Activated T-helper 9 cell treated with anti-CD3 and anti-CD28 coated beads, Interleukin-2, amount 50 U/mL, for 16 hours (primary cell): ENCODE data around the gene OR2G3.

Source experiments
- DNase-seq: peaks from one replicate; pipeline ENCODE4 v3.0.0-alpha.2; 2020; ENCODE audit warnings: low read depth

The OR2G3 gene

GRCh38 chr1:247605286-247605685 lies at the start of gene OR2G3:
OR2G3 (plus strand) TSS chr1:247605586; CDS start chr1:247605586, 0 bp downstream.
- no peak for DNase-seq

GRCh38 chr1:247557926-247558674 lies 47.3 kb upstream of the OR2G3 start:
- no peak for DNase-seq

- no peak for DNase-seq
Observed at GRCh38 chr1:247561711-247562110, 43.7 kb upstream of the OR2G3 start.

GRCh38 chr1:247562198-247562597 lies 43.2 kb upstream of the OR2G3 start:
- DNase-seq: no peak

- no peak for DNase-seq
Observed at GRCh38 chr1:247574236-247574635, 31.1 kb upstream of the OR2G3 start.

DNA sequence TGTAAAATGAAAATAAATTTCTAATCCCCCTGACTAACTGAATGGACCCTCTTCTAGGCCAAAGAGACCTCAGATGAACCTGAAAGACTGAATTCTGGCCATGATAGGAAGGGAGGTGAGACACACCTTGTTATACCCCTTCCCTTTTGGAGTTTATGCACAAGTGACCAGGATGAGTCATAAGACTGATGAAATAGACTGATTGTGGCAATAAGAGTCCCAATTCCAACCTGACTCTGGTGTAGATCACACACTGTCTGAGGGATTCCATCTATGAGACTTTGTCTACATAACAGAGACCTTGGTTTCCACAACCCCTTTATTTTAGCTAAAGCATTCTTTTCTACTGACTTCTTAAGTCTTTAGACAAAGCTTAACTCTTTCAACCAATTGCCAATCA lies 30.7 kb upstream of the OR2G3 start:
- no peak for DNase-seq

- DNase-seq: no peak
Observed at GRCh38 chr1:247576514-247576913, 28.9 kb upstream of the OR2G3 start.

DNA sequence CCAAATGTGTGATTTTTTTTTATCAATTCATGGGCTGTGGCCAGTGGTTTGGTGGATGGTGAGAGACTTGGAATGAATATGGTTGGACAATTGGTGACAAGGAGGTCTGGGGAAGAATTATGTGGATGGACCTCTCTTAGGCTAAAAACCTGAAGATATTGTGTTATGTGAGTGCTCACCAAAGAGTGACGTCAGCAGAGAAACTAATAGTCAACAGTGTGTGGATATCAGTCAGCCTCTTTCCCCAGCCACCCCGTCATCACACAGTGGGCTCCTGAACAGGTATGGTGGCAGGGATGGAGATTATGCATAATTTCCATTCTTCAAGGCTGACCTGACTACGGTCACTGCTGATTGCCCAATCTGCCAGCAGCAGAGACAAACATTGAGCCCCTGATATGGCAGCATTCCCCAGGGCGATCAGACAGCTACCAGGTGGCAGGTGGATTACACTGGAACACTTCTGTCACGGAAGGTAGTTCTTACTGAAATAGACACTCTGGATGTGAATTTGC lies 26.4 kb upstream of the OR2G3 start:
- DNase-seq: no peak

DNA sequence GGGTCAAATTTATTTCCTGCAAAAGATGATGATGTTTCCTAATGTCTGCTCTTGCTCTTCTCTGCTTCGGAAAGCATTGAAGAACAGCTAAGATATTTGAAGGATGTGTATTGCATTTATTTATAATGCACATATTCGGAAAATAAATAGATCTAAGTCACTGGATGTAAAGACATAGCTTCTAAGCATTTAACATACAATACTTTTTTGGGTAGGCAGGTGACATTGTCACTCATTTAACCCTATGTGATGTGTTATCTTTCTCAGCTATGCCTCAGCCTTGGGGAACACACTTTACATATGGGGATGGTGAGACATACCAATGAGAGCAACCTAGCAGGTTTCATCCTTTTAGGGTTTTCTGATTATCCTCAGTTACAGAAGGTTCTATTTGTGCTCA lies 17.3 kb upstream of the OR2G3 start, which contains the start of gene OR2G2:
TSS of gene OR2G2 (plus strand) at position 301 of the 400 bp plus-strand sequence. CDS start at position 301, 0 bp downstream.
- DNase-seq: no peak

GRCh38 chr1:247613405-247613804 lies 8.0 kb downstream of the OR2G3 start:
- no peak for DNase-seq

DNA sequence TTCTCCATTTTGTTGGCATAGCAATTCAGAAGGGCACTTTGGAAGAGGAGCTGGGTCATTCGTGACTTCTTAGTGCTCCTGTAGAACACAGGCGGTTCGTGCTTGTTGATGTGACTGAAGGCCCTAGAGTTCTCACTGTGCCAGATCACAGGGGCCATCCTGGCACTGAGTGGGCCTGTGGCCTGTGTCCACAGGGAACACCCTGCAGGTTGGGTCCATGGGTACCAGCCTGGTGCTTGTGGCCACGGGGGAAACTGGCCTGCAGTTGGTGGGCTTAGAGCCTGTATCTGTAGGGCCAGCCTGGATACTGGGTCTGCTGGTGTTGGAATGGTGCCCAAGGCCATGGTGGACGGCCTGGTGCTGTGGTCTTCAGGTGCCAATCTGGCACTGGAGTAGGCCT lies 9.2 kb downstream of the OR2G3 start:
- no peak for DNase-seq

GRCh38 chr1:247627951-247628350 lies 22.6 kb downstream of the OR2G3 start:
- no peak for DNase-seq

- no peak for DNase-seq
Observed at GRCh38 chr1:247638011-247638410, 32.6 kb downstream of the OR2G3 start.

DNA sequence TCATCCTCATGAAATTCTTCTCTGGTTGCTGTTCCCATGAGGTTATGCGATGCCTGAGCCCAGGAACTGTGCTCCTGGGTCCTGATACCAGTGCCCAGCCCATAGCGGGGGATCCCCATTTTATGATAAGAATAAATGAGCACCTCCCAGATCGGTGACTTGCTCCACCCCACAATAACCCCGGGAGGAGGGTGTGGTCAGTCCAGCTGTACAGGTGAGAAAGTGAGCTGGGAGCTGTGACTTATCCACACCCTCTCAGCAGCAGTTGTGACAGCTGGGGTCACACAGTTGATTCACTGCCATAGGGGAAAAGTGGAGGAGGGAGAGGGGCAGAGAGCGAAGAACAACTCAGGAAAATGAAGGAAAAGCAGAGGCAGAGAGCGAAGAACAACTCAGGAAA lies 33.4 kb downstream of the OR2G3 start:
- DNase-seq: no peak

GRCh38 chr1:247639381-247639981 lies 34.1 kb downstream of the OR2G3 start:
- DNase-seq: no peak

DNA sequence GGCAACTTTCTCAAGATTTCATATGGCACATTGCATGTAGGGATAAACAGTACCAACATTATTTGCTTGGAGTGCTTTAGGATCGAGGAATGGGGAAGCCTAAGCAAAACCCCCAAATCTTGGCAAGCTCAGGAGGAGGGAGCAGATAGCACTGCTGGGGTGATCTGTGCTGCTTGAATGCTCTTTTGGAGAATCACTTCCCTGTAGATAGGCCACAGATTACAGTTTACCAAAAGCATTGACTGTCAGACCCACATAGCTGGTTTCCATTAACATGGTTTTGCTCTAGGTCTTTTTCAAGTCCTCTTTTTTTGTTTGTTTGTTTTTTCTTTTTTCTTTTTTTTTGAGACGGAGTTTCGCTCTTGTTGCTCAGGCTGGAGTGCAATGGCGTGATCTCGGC lies 37.4 kb downstream of the OR2G3 start:
- DNase-seq: no peak

DNA sequence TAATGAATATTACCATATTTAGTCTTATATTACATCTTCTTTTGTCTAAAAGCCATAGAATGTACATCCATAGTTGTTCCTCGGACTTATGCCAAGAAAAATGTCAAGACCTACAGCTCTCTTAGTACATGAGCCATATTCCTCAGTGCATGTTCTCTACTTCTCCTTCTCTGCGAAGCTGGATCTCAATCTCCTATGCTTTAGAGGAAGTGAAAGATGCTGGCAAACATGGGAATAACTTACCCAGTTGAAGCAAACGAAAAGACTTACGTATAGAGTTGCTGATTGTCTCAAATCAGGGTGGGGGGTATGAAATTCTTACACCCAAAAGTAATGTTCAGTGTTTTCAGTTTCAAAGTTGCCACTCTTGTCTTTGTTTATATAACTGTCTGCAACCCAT lies 41.5 kb downstream of the OR2G3 start:
- no peak for DNase-seq

DNA sequence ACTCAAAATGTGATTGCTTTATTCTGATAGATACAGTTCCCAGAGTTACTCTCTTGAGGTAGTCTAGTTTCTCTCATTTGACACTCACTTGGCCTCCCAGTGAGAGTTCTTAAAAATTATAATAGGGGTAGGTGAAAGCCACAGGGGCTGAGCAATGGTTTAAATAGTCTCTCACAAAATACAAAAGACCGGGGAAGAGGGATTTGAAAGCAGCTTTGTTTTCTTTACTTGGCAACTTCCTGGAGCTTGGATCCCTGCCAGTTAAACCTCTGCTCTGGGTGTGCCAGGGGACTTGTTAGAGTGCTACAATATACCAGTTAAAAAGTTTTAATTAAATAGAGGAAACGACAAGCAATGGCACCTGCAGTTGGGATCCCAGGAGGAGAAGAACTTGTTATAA lies 42.5 kb downstream of the OR2G3 start:
- DNase-seq: no peak

- no peak for DNase-seq
Observed at GRCh38 chr1:247653040-247653439, 47.7 kb downstream of the OR2G3 start.
